NK-92 treated with Interleukin-12 subunit alpha and Interleukin-12 subunit beta, amount 100 ng/mL, for 24 hours (cell line): ENCODE data around the gene NOS3.

Experiments used
- DNase-seq: peaks from one replicate; lab custom pipeline; 2025; lab: John Stamatoyannopoulos, UW

Gene NOS3

GRCh38 chr7:150964593-150965111, 26.2 kb upstream of the NOS3 start:
- DNase-seq = no peak

- DNase-seq = no peak
Observed at GRCh38 chr7:150965273-150965830, 25.5 kb upstream of the NOS3 start.

- DNase-seq = no peak
Observed at GRCh38 chr7:150966002-150966401, 24.8 kb upstream of the NOS3 start.

GRCh38 chr7:150967349-150967748, 23.5 kb upstream of the NOS3 start:
- DNase-seq = no peak

- no peak for DNase-seq
Observed at GRCh38 chr7:150968056-150968733, 22.6 kb upstream of the NOS3 start.

- no peak for DNase-seq
Observed at GRCh38 chr7:150968734-150969372, 22.0 kb upstream of the NOS3 start.

- no peak for DNase-seq
Observed at GRCh38 chr7:150969475-150969874, 21.3 kb upstream of the NOS3 start.

- DNase-seq = no peak
Observed at GRCh38 chr7:150970424-150970823, 20.4 kb upstream of the NOS3 start.

- DNase-seq = no peak
Observed at GRCh38 chr7:150971242-150972022, 19.4 kb upstream of the NOS3 start.

GRCh38 chr7:150972023-150972468, 18.8 kb upstream of the NOS3 start:
- DNase-seq = no peak

GRCh38 chr7:150972741-150973140, 18.1 kb upstream of the NOS3 start:
- DNase-seq = no peak

- no peak for DNase-seq
Observed at GRCh38 chr7:150973571-150974451, 17.0 kb upstream of the NOS3 start.

- DNase-seq = no peak
Observed at GRCh38 chr7:150974468-150975391, 16.1 kb upstream of the NOS3 start.

GRCh38 chr7:150975536-150976319, 15.1 kb upstream of the NOS3 start:
- DNase-seq = no peak

- no peak for DNase-seq
Observed at GRCh38 chr7:150976529-150977381, 14.1 kb upstream of the NOS3 start.

- no peak for DNase-seq
Observed at GRCh38 chr7:150977382-150978125, 13.3 kb upstream of the NOS3 start.

GRCh38 chr7:150978126-150978789, 12.6 kb upstream of the NOS3 start, which contains the start of gene KCNH2:
KCNH2 (minus strand) TSS chr7:150978321; CDS start chr7:150977913, 408 bp downstream.
- no peak for DNase-seq
